Retinal pigment epithelial cell (primary cell): ENCODE results near the gene MYO18A.

ENCODE experiments used
- DNase-seq: peaks from one replicate; pipeline ENCODE4 v3.0.0-alpha.2; 2010; ENCODE audit warnings: low read depth
- H3K4me3 ChIP-seq: 2 replicates; pipeline ENCODE4 v1.5.1; 2011; ENCODE audit warnings: mild to moderate bottlenecking, low read length, control low read depth, moderate library complexity
- CTCF ChIP-seq: conservative IDR thresholded peaks from 2 replicates; pipeline ENCODE4 v1.5.1; 2011; ENCODE audit warnings: low read depth, low read length, control low read depth, inconsistent platforms

The MYO18A gene

GRCh38 chr17:29074488-29074887 lies 105.7 kb downstream of the MYO18A start:
- H3K4me3 ChIP-seq: no peak overlapping the region
- TF ChIP-seq CTCF: no peak
- DNase-seq: no peak

- no peak for TF ChIP-seq CTCF
- no peak for DNase-seq
- H3K4me3 ChIP-seq: no peak overlapping the region
These were observed 106.7 kb downstream of the MYO18A start for GRCh38 chr17:29073520-29073919.

- TF ChIP-seq CTCF: no peak
- DNase-seq: no peak
- no peak overlapping the region for H3K4me3 ChIP-seq
These were observed 107.2 kb downstream of the MYO18A start for GRCh38 chr17:29073045-29073444.

- TF ChIP-seq CTCF: no peak
- H3K4me3 ChIP-seq: no peak overlapping the region
- no peak for DNase-seq
These were observed 108.9 kb downstream of the MYO18A start for GRCh38 chr17:29071303-29071702.

GRCh38 chr17:29070781-29071180 lies 109.4 kb downstream of the MYO18A start:
- no peak overlapping the region for H3K4me3 ChIP-seq
- no peak for TF ChIP-seq CTCF
- no peak for DNase-seq

GRCh38 chr17:29070308-29070707 lies 109.9 kb downstream of the MYO18A start:
- TF ChIP-seq CTCF: no peak
- H3K4me3 ChIP-seq: no peak overlapping the region
- DNase-seq: no peak

GRCh38 chr17:29069526-29070041 lies 110.6 kb downstream of the MYO18A start:
- H3K4me3 ChIP-seq: no peak overlapping the region
- no peak for DNase-seq
- no peak for TF ChIP-seq CTCF
